Fibroblast of mammary gland (primary cell): ENCODE measurements around the gene DGKB.

ENCODE experiments used
- DNase-seq: peaks from one replicate; pipeline ENCODE4 v3.0.0-alpha.2; 2010; ENCODE audit warnings: low read depth
- H3K4me3 ChIP-seq: 2 replicates; pipeline ENCODE4 v1.5.1; 2011; ENCODE audit warnings: low read depth, mild to moderate bottlenecking, low read length, moderate library complexity; ENCODE audit not compliant: control insufficient read depth
- CTCF ChIP-seq: conservative IDR thresholded peaks from 2 replicates; pipeline ENCODE4 v1.5.1; 2011; ENCODE audit warnings: low read depth, low read length, inconsistent platforms; ENCODE audit not compliant: control insufficient read depth, insufficient read depth

DGKB gene

GRCh38 chr7:14858410-14858809, 44.1 kb downstream of the DGKB start:
- DNase-seq = no peak
- no peak for TF ChIP-seq CTCF
- no peak overlapping the region for H3K4me3 ChIP-seq

DNA sequence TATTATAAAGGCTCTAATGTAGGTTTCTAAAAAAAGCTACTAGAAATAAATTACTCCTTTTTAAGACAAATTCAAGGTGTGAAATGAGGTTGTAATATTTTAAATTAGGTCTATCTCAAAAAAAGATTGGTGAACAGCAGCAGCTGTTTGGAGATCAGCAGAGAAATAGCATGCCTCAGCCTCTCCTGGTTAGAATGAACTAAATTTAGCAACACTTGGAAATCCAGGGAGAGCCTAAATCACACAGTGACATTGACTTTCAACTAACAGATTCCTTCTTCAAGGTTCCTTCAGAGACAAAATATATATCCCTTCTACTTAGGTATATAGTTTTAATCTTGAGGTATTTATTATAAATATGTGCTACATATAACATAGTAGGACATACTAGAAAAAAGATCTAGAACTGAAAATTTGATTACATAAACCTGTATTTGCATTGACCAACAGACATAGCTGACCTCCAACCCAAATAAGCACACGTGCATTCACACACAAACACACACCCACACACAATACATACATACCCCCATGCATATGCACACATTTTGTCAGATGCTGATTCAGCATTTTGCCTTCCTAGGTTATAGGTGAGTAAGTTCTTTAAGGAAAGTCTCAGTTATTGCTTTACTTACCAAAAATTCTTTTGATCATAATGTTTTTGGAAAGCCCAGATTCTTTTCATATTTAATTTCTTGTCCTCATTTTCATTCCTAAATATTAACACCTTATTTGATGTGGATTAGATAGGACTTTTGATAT, 47.3 kb downstream of the DGKB start:
- no peak overlapping the region for H3K4me3 ChIP-seq
- no peak for TF ChIP-seq CTCF
- no peak for DNase-seq

GRCh38 chr7:14854471-14854870, 48.1 kb downstream of the DGKB start:
- no peak overlapping the region for H3K4me3 ChIP-seq
- no peak for TF ChIP-seq CTCF
- no peak for DNase-seq

DNA sequence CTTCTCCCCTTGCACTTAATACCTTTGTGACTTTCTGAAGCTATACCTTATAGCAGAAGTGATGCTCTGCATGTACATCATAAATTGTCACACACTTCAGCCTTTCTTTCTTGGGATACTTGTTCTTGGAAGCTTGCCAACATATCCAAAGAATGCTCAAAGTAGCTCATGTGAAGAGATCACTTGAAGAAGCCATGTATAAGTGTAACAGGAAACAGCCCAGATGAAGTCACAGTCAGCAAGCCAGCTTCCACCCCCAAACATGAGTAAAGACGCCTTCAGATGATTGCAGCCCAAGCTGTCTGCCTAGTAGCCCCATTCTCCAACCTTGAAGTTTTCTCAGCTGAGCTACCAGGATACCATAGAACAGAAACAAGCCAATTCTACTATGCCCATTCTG, 50.9 kb downstream of the DGKB start:
- DNase-seq = no peak

DNA sequence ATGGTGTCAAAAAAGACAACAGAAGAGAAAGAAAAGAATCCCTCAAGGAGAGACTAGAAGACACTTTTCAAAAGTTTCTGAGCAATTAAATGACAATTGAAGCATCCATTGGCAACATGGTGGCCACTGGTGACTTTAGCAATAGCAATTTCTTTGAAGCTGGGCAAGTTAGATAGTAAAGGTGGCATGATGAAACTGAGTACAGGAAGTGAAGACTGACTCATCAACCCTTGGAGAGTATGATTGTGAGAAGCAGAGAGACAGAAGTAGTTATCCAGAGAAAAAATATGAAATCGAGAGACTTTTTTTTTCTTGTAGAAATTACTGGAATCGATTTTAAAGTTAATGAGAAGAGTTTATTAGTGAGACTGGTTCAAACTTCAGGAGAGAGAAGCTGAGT, 52.5 kb downstream of the DGKB start:
- peak; percentile 36 for DNase-seq
- no peak overlapping the region for H3K4me3 ChIP-seq
- no peak for TF ChIP-seq CTCF

More for the DNA sequence above, 50.9 kb downstream of the DGKB start:
- TF ChIP-seq CTCF = no peak
- H3K4me3 ChIP-seq = no peak overlapping the region

DNA sequence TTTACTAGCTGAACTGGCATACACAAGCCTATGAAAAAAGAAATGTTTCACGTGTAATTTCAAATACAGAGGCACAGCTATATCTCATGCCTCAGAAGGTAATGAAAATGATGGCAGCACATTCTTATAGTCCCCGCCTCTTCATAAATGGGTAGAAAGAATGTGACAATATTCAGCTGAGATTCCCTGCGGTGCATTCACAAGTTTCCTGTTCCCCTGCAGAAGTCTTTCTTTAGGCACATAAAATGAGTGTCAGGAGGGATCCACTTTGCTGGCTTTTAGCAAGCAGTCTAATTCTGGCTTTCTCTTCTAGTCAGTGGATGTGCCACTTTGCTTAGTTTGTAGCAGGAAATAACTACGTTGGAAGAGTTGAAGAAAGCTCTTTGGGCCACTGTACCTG, 56.1 kb downstream of the DGKB start:
- TF ChIP-seq CTCF = no peak
- no peak overlapping the region for H3K4me3 ChIP-seq
- no peak for DNase-seq
